Common myeloid progenitor, CD34-positive (primary cell): Measurements from ENCODE around the gene DOCK10.

Experiments used
- CTCF ChIA-PET: fragments of 350-600 bp; sonication (Branson Sonifier 250); formaldehyde crosslinking; loops from one replicate; lab custom pipeline; 2021; ENCODE audit warnings: antibody characterized with exemption; lab: Charles Lee
- POLR2A ChIA-PET: fragments of 350-600 bp; sonication (Branson Sonifier 250); formaldehyde crosslinking; loops from one replicate; lab custom pipeline; 2021; ENCODE audit warnings: antibody characterized with exemption; lab: Charles Lee
- DNase-seq, 3 donors: peaks; one replicate each; pipeline versions ENCODE4 v3.0.0 to v3.0.0-alpha.2; 2013
- H3K27ac ChIP-seq, 2 experiments: 1 replicate in 1 of 2; 2 replicates in 1 of 2; pipeline ENCODE4 v1.7.0; 2013; ENCODE audit warnings: inconsistent platforms in 2 of 2, low read length in 2 of 2, mild to moderate bottlenecking in 2 of 2, low read depth in 1 of 2, moderate library complexity in 1 of 2; ENCODE audit not compliant: severe bottlenecking in 2 of 2, insufficient read depth in 1 of 2, poor library complexity in 1 of 2
- H3K27me3 ChIP-seq, 5 experiments: replicated peaks in 2 of 5; 1 replicate in 3 of 5; 2 replicates in 2 of 5; pipeline versions ENCODE4 v1.6.1 to v1.7.0; 2013; ENCODE audit warnings: low read length in 4 of 5, mild to moderate bottlenecking in 2 of 5, moderate library complexity in 2 of 5, inconsistent platforms in 1 of 5; ENCODE audit not compliant: insufficient read depth in 5 of 5, control insufficient read depth in 4 of 5
- H3K36me3 ChIP-seq, 4 experiments: 1 replicate in 2 of 4; 2 replicates in 2 of 4; pipeline versions ENCODE4 v1.6.1 to v1.7.0; 2013; ENCODE audit warnings: low read length in 3 of 4, control low read depth in 1 of 4, mild to moderate bottlenecking in 1 of 4; ENCODE audit not compliant: control insufficient read depth in 4 of 4, insufficient read depth in 4 of 4
- H3K4me1 ChIP-seq, 4 experiments: 1 replicate in 3 of 4; 2 replicates in 1 of 4; pipeline versions ENCODE4 v1.6.1 to v1.7.1; 2013; ENCODE audit warnings: low read length in 3 of 4, mild to moderate bottlenecking in 3 of 4, control low read depth in 1 of 4, inconsistent platforms in 1 of 4, moderate library complexity in 1 of 4; ENCODE audit not compliant: control insufficient read depth in 4 of 4, insufficient read depth in 4 of 4; ENCODE audit errors: control extremely low read depth in 1 of 4
- H3K4me3 ChIP-seq, 7 experiments: 1 replicate in 4 of 7; 2 replicates in 3 of 7; pipeline versions ENCODE4 v1.5.1 to v1.7.0; 2013; ENCODE audit warnings: mild to moderate bottlenecking in 7 of 7, low read length in 6 of 7, moderate library complexity in 6 of 7, inconsistent platforms in 2 of 7, low read depth in 2 of 7, control low read depth in 1 of 7; ENCODE audit not compliant: insufficient read depth in 4 of 7, control insufficient read depth in 1 of 7; ENCODE audit errors: extremely low read depth in 1 of 7
- H3K9me3 ChIP-seq, 5 experiments: 1 replicate in 4 of 5; 2 replicates in 1 of 5; pipeline versions ENCODE4 v1.6.1 to v1.7.1; 2013; ENCODE audit warnings: low read length in 4 of 5, mild to moderate bottlenecking in 2 of 5, inconsistent platforms in 1 of 5, low read depth in 1 of 5, moderate library complexity in 1 of 5; ENCODE audit not compliant: control insufficient read depth in 4 of 5, insufficient read depth in 2 of 5; ENCODE audit errors: control extremely low read depth in 1 of 5
- WGBS: methylation state at CpG from one replicate; pipeline ENCODE4 v1.1.5; 2013; ENCODE audit not compliant: insufficient coverage; 5-methylcytosine and 5-hydroxymethylcytosine counted together

DOCK10 gene

DNA sequence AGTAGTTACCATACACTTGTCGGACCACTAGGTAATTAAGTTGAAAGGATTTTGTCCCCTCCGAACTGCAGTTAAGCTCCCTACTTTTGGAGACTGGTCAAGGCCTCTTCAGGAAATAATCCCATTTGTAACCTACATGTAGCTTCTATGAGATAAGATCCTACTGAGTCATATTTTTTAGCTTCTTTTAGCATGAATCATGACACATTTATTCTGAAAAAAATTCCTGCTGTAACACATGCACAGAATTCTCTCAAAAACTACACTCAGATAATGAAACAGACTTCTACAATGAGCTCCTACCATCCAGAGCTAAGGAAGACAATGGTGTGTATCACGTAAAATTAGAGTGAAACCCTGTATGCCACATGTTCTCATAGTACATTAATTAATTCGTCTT, 225.5 kb downstream of the DOCK10 start:
- WGBS: 100% methylated on average over 1 of the region's 4 CpGs
- H3K4me3 ChIP-seq: no peak overlapping the region
- H3K9me3 ChIP-seq: no peaks in the 10 kb centered on the region
- peaks cover 13 to 50% (median 18%) of the 10 kb centered on the region in 4 experiments for H3K36me3 ChIP-seq
- peaks cover 0 to 6% (median 2%) of the 10 kb centered on the region in 4 experiments for H3K4me1 ChIP-seq
- no peaks in the 10 kb centered on the region for H3K27me3 ChIP-seq
- no peak overlapping the region for H3K27ac ChIP-seq
- DNase-seq: no peak
- POLR2A ChIA-PET: interaction anchor here (0.9 kb wide), 1 partner anchor 225 kb away, joined by 3 read pairs; no protein-coding TSS in a partner anchor
- CTCF ChIA-PET: interaction anchor here (0.8 to 1.2 kb wide), 2 partner anchors 13 to 168 kb away, joined by 3 read pairs; no protein-coding TSS in a partner anchor

DNA sequence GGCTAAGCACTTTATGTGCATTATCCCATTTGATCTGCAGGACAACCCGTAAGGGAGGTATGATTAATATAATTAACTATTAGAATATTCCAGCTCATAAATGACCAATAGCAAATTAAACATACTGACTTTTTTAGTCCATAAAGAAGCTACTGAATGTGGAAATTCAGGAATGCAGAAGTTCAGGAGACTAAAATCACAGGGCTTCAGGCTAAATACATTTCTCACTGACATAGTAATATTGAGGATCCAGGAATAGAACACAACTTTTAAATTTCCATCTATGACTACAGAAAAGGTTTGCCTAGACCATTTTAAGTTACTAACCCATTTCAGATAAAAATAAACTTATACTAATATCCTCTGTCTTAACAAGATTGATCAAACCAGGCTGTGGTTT, 228.7 kb downstream of the DOCK10 start:
- H3K4me1 ChIP-seq: no peaks in the 10 kb centered on the region
- POLR2A ChIA-PET: no interaction called here
- DNase-seq: no peak
- H3K4me3 ChIP-seq: no peak overlapping the region
- H3K36me3 ChIP-seq: peaks cover 8 to 40% (median 11%) of the 10 kb centered on the region in 4 experiments
- no peaks in the 10 kb centered on the region for H3K27me3 ChIP-seq
- H3K9me3 ChIP-seq: no peaks in the 10 kb centered on the region
- CTCF ChIA-PET: no interaction called here
- no CpG with 5 or more reads among the region's 1 CpG for WGBS
- no peak overlapping the region for H3K27ac ChIP-seq

- ChIA-PET CTCF (interaction anchor here (1.5 to 5.1 kb wide), 3 partner anchors 9 to 194 kb away, joined by 3 to 16 read pairs (median 3); no protein-coding TSS in a partner anchor), POLR2A (no interaction called here)
- no peak overlapping the region for H3K4me3 ChIP-seq
- peak; percentile 14 to 36 (median 30) for DNase-seq
- no peaks in the 10 kb centered on the region for H3K27me3 ChIP-seq
- H3K27ac ChIP-seq: no peak overlapping the region
- H3K4me1 ChIP-seq: no peaks in the 10 kb centered on the region
- peaks cover 14 to 37% (median 23%) of the 10 kb centered on the region in 4 experiments for H3K36me3 ChIP-seq
- H3K9me3 ChIP-seq: no peaks in the 10 kb centered on the region
- 71% methylated on average over 4 of the region's 6 CpGs for WGBS
Measured at GRCh38 chr2:224807153-224807964, 234.9 kb downstream of the DOCK10 start.

- Histone ChIP-seq H3K9me3 (no peaks in the 10 kb centered on the region), H3K27me3 (no peaks in the 10 kb centered on the region), H3K36me3 (peaks cover 20 to 69% (median 35%) of the 10 kb centered on the region in 4 experiments), H3K27ac (no peak overlapping the region), H3K4me3 (no peak overlapping the region), H3K4me1 (no peaks in the 10 kb centered on the region)
- WGBS: no CpG with 5 or more reads among the region's 1 CpG
- DNase-seq: no peak
- ChIA-PET POLR2A (no interaction called here), CTCF (interaction anchor here (1.3 to 5.1 kb wide), 2 partner anchors 21 to 198 kb away, joined by 3 to 16 read pairs; no protein-coding TSS in a partner anchor)
Measured at GRCh38 chr2:224803930-224804329, 238.3 kb downstream of the DOCK10 start.

DNA sequence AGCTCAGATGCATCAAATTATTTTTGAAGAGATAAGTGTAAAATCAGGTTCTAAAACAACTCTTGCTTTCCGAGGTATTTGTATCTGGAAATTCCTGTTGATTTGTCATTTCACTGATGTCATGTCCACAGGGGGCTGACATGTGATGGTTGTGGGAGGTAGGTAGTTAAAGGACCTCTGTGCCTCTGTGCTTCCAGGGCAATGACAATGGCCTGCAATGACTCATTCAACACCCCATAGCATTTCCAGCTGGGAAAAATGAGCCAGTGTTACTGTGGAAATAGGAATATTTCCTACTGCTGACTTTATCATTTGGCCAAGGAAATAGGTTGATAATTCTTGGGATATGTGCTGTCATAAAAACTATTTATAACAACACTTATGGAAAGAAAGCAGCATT, 239.9 kb downstream of the DOCK10 start:
- peaks cover 23 to 84% (median 39%) of the 10 kb centered on the region in 4 experiments for H3K36me3 ChIP-seq
- DNase-seq: no peak
- POLR2A ChIA-PET: no interaction called here

GRCh38 chr2:224801360-224801759, 240.9 kb downstream of the DOCK10 start:
- ChIA-PET POLR2A (no interaction called here), CTCF (no interaction called here)
- no peaks in the 10 kb centered on the region for H3K4me1 ChIP-seq
- no peak overlapping the region for H3K4me3 ChIP-seq
- no peaks in the 10 kb centered on the region for H3K27me3 ChIP-seq
- 100% methylated on average over 1 of the region's 1 CpG for WGBS
- DNase-seq: no peak
- no peaks in the 10 kb centered on the region for H3K9me3 ChIP-seq
- H3K27ac ChIP-seq: no peak overlapping the region
- H3K36me3 ChIP-seq: peaks cover 27 to 89% (median 42%) of the 10 kb centered on the region in 4 experiments

More for the DNA sequence above, 239.9 kb downstream of the DOCK10 start:
- no peaks in the 10 kb centered on the region for H3K27me3 ChIP-seq
- H3K27ac ChIP-seq: no peak overlapping the region
- H3K9me3 ChIP-seq: no peaks in the 10 kb centered on the region
- no peak overlapping the region for H3K4me3 ChIP-seq
- no CpG with 5 or more reads among the region's 1 CpG for WGBS
- CTCF ChIA-PET: no interaction called here
- H3K4me1 ChIP-seq: no peaks in the 10 kb centered on the region

DNA sequence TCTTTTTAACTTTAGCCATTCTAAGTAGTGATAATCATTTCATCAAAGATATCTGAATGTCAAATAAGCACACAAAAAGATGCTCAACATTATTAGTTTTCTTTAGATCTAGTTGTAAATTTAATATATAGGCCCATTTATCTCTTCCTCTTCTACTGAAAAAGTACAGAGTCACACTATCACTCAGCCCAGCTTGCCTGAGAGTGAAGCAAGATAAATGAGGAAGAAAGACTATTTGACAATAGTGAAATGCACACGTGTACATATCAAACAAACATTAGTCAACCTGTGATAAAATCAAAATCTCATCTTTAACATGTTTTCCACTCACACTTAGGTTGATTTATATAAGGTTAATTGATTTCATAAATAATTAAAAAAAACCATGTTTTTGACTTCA, 242.6 kb downstream of the DOCK10 start:
- H3K9me3 ChIP-seq: no peaks in the 10 kb centered on the region
- CTCF ChIA-PET: no interaction called here
- H3K27ac ChIP-seq: no peak overlapping the region
- WGBS: no CpG with 5 or more reads among the region's 1 CpG
- POLR2A ChIA-PET: no interaction called here
- no peaks in the 10 kb centered on the region for H3K4me1 ChIP-seq
- no peaks in the 10 kb centered on the region for H3K27me3 ChIP-seq
- peaks cover 22 to 91% (median 41%) of the 10 kb centered on the region in 4 experiments for H3K36me3 ChIP-seq
- peak in 2 of 3 donors; percentile 30 to 34 for DNase-seq
- no peak overlapping the region for H3K4me3 ChIP-seq
